Osteoblast (primary cell): ENCODE data around the gene TRIM47. TPM values are rescaled to one million over a fixed set of nuclear protein-coding genes. Genes with fewer than 3 reads are reported as not detected.

ENCODE experiments used
- DNase-seq: peaks from one replicate; pipeline ENCODE4 v3.0.0; 2011; ENCODE audit warnings: low spot score, mixed read lengths; ENCODE audit not compliant: insufficient read length; ENCODE audit errors: missing footprints
- H2AFZ ChIP-seq: 2 replicates; pipeline ENCODE4 v1.6.0; 2011; ENCODE audit warnings: mild to moderate bottlenecking, low read length
- H3K27ac ChIP-seq: 2 replicates; pipeline ENCODE4 v1.5.1; 2011; ENCODE audit warnings: mild to moderate bottlenecking, low read depth, low read length, moderate library complexity
- H3K27me3 ChIP-seq: 2 replicates; pipeline ENCODE4 v1.6.0; 2012; ENCODE audit warnings: mild to moderate bottlenecking, control low read depth, inconsistent platforms, low read length, moderate library complexity; ENCODE audit not compliant: insufficient read depth
- H3K36me3 ChIP-seq: 2 replicates; pipeline ENCODE4 v1.5.1; 2011; ENCODE audit warnings: mild to moderate bottlenecking, low read length, control low read depth, moderate library complexity; ENCODE audit not compliant: insufficient read depth
- H3K4me1 ChIP-seq: 2 replicates; pipeline ENCODE4 v1.5.1; 2011; ENCODE audit warnings: mild to moderate bottlenecking, low read length, control low read depth, moderate library complexity; ENCODE audit not compliant: insufficient read depth
- H3K4me2 ChIP-seq: 2 replicates; pipeline ENCODE4 v1.6.0; 2011; ENCODE audit warnings: mild to moderate bottlenecking, low read length; ENCODE audit not compliant: insufficient read depth
- H3K4me3 ChIP-seq: fragments of 200-600 bp; sonication (generic); 3 replicates; pipeline ENCODE4 v1.5.1; 2012; ENCODE audit warnings: mild to moderate bottlenecking, low read length, inconsistent platforms; ENCODE audit not compliant: insufficient read depth
- H3K79me2 ChIP-seq: 2 replicates; pipeline ENCODE4 v1.6.0; 2012; ENCODE audit warnings: mild to moderate bottlenecking, low read length, control low read depth, inconsistent platforms; ENCODE audit not compliant: insufficient read depth
- H3K9me3 ChIP-seq: 2 replicates; pipeline ENCODE4 v1.5.1; 2011; ENCODE audit warnings: low read depth, low read length, control low read depth
- H4K20me1 ChIP-seq: 2 replicates; pipeline ENCODE4 v1.6.0; 2012; ENCODE audit warnings: mild to moderate bottlenecking, low read length, control low read depth; ENCODE audit not compliant: insufficient read depth
- total RNA-seq: library from RNA; depleted of rRNA; stranded (reverse); fragments of >200 nt; gene quantifications from 2 replicates; pipeline ENCODE4 v1.2.3, GENCODE V29; 2012
- TF ChIP-seq, protein P1 (sequence below): IDR thresholded peaks from 2 replicates; pipeline ENCODE4 v1.5.1; 2011; ENCODE audit warnings: mild to moderate bottlenecking, low read depth, low read length, moderate library complexity; ENCODE audit errors: extremely low read depth

Gene TRIM47
- total RNA-seq, 1 donor, result 21.7 TPM

GRCh38 chr17:75900691-75901533 lies 22.5 kb upstream of the TRIM47 start:
- Histone ChIP-seq H3K9me3 (no peaks in the 10 kb centered on the region), H3K36me3 (peaks cover 40% of the 10 kb centered on the region), H3K4me3 (no peak overlapping the region), H3K27ac (no peak overlapping the region), H4K20me1 (no peaks in the 10 kb centered on the region), H3K79me2 (peaks cover 7% of the 10 kb centered on the region), H2AFZ (no peak overlapping the region), H3K27me3 (no peaks in the 10 kb centered on the region), H3K4me2 (no peak overlapping the region), H3K4me1 (peaks cover 7% of the 10 kb centered on the region)
- peak; percentile 81 for DNase-seq
- TF ChIP-seq, protein P1, sequence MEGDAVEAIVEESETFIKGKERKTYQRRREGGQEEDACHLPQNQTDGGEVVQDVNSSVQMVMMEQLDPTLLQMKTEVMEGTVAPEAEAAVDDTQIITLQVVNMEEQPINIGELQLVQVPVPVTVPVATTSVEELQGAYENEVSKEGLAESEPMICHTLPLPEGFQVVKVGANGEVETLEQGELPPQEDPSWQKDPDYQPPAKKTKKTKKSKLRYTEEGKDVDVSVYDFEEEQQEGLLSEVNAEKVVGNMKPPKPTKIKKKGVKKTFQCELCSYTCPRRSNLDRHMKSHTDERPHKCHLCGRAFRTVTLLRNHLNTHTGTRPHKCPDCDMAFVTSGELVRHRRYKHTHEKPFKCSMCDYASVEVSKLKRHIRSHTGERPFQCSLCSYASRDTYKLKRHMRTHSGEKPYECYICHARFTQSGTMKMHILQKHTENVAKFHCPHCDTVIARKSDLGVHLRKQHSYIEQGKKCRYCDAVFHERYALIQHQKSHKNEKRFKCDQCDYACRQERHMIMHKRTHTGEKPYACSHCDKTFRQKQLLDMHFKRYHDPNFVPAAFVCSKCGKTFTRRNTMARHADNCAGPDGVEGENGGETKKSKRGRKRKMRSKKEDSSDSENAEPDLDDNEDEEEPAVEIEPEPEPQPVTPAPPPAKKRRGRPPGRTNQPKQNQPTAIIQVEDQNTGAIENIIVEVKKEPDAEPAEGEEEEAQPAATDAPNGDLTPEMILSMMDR, result no peak

DNA sequence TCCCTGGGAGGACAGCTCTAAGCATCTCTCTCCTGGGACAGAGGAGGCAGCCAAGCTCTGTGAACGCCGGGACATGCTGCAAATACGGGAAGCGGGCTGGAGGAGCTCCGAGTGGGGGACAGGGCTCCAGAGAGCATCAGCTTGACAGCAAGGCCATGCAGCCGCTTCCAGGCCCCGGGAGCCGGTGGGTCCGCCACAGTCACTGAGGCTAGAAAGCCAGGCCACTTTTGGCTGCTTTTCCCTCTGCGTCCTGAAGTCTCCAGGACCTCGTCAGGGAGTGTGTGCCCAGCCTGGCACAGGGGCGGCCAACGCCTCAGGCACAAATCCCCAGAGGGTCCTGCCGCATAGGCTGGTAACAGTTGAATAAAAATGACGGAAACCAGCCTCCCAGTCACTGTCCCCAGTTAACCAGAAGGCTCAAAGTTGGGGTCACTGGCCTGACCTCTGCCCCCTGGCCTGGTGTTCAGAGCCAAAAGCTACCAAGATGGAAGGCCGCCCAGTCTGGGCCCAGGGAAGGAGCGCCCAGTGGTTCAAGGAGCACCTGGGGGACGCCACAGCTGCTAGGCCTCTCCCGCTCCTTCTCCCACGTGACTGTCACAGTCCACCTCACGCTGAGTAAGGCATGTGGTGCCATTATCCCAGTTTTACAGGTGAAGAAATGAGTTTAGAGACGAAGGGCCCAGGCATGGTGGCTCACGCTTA lies 21.5 kb upstream of the TRIM47 start:
- Histone ChIP-seq H3K79me2 (peaks cover 16% of the 10 kb centered on the region), H4K20me1 (peaks cover 3% of the 10 kb centered on the region), H3K4me3 (no peak overlapping the region), H3K27me3 (no peaks in the 10 kb centered on the region), H2AFZ (no peak overlapping the region), H3K27ac (no peak overlapping the region), H3K4me2 (no peak overlapping the region), H3K9me3 (no peaks in the 10 kb centered on the region), H3K4me1 (peaks cover 11% of the 10 kb centered on the region), H3K36me3 (peaks cover 40% of the 10 kb centered on the region)
- DNase-seq, result peak; percentile 68
- TF ChIP-seq, protein P1, result no peak

GRCh38 chr17:75899353-75899752 lies 21.0 kb upstream of the TRIM47 start:
- Histone ChIP-seq H3K27ac (no peak overlapping the region), H3K4me3 (no peak overlapping the region), H3K4me1 (peaks cover 11% of the 10 kb centered on the region), H2AFZ (no peak overlapping the region), H3K4me2 (no peak overlapping the region), H3K36me3 (peaks cover 40% of the 10 kb centered on the region), H3K79me2 (peaks cover 18% of the 10 kb centered on the region), H3K9me3 (no peaks in the 10 kb centered on the region), H3K27me3 (no peaks in the 10 kb centered on the region), H4K20me1 (peaks cover 4% of the 10 kb centered on the region)
- TF ChIP-seq, protein P1, result no peak
- peak; percentile 82 for DNase-seq

- no peak overlapping the region for H2AFZ ChIP-seq
- DNase-seq, result peak; percentile 49
- H3K27me3 ChIP-seq, result no peaks in the 10 kb centered on the region
- no peak overlapping the region for H3K4me2 ChIP-seq
- no peak overlapping the region for H3K4me3 ChIP-seq
- peaks cover 4% of the 10 kb centered on the region for H4K20me1 ChIP-seq
- H3K27ac ChIP-seq, result no peak overlapping the region
- peaks cover 7% of the 10 kb centered on the region for H3K4me1 ChIP-seq
- peaks cover 40% of the 10 kb centered on the region for H3K36me3 ChIP-seq
- peaks cover 18% of the 10 kb centered on the region for H3K79me2 ChIP-seq
- TF ChIP-seq, protein P1, result no peak
- H3K9me3 ChIP-seq, result no peaks in the 10 kb centered on the region
These were observed 20.4 kb upstream of the TRIM47 start for GRCh38 chr17:75898791-75899190.
